Calu3 (cell line): ENCODE results near the gene HIRIP3. TPM values are rescaled to one million over a fixed set of nuclear protein-coding genes. Genes with fewer than 3 reads are reported as not detected.

Experiments used
- BruUV-seq: library from RNA; stranded (reverse); fragments of 400-500 nt; replicated peaks from 2 replicates; lab custom pipeline; 2021; lab: Mats Ljungman, UMichigan
- CTCF ChIA-PET: fragments of 300-600 bp; sonication (Branson Sonifier 250); formaldehyde crosslinking; loops from one replicate; lab custom pipeline; 2022; ENCODE audit warnings: antibody characterized with exemption; lab: Charles Lee
- DNase-seq: peaks from one replicate; pipeline ENCODE4 v3.0.0; 2022
- H3K27ac Mint-ChIP-seq: one replicate; pipeline ENCODE4 v1.8.0; 2022; ENCODE audit warnings: mixed read lengths; ENCODE audit not compliant: unreplicated experiment
- H3K27me3 Mint-ChIP-seq: one replicate; pipeline ENCODE4 v1.8.0; 2022; ENCODE audit warnings: mixed read lengths; ENCODE audit not compliant: unreplicated experiment
- H3K36me3 Mint-ChIP-seq: one replicate; pipeline ENCODE4 v1.8.0; 2022; ENCODE audit warnings: mild to moderate bottlenecking, moderate library complexity, mixed read lengths; ENCODE audit not compliant: insufficient read depth, unreplicated experiment
- H3K4me1 Mint-ChIP-seq: one replicate; pipeline ENCODE4 v1.8.0; 2022; ENCODE audit warnings: mild to moderate bottlenecking, low read depth, mixed read lengths; ENCODE audit not compliant: unreplicated experiment
- H3K4me3 Mint-ChIP-seq: one replicate; pipeline ENCODE4 v1.8.0; 2022; ENCODE audit warnings: mild to moderate bottlenecking, low read depth, moderate library complexity, mixed read lengths; ENCODE audit not compliant: unreplicated experiment
- H3K9me3 Mint-ChIP-seq: one replicate; pipeline ENCODE4 v1.8.0; 2022; ENCODE audit warnings: low read depth, mixed read lengths; ENCODE audit not compliant: unreplicated experiment
- intact Hi-C: fragments of 100-400 bp; cut with micrococcal nuclease; formaldehyde crosslinking; loops from one replicate; pipeline ENCODE4 v1.10.0; 2022; ENCODE audit not compliant: unreplicated experiment
- total RNA-seq: library from RNA; stranded (reverse); gene quantifications from 2 replicates; pipeline ENCODE4 v1.2.3, GENCODE V29; 2022
- TF ChIP-seq, protein P1 (sequence below): fragments of 200-600 bp; IDR thresholded peaks from one replicate; pipeline ENCODE4 v1.8.0; 2022; ENCODE audit warnings: antibody characterized with exemption; ENCODE audit not compliant: unreplicated experiment

Gene HIRIP3
- total RNA-seq, 1 experiment from 2014 or later, result 28.5 TPM

DNA sequence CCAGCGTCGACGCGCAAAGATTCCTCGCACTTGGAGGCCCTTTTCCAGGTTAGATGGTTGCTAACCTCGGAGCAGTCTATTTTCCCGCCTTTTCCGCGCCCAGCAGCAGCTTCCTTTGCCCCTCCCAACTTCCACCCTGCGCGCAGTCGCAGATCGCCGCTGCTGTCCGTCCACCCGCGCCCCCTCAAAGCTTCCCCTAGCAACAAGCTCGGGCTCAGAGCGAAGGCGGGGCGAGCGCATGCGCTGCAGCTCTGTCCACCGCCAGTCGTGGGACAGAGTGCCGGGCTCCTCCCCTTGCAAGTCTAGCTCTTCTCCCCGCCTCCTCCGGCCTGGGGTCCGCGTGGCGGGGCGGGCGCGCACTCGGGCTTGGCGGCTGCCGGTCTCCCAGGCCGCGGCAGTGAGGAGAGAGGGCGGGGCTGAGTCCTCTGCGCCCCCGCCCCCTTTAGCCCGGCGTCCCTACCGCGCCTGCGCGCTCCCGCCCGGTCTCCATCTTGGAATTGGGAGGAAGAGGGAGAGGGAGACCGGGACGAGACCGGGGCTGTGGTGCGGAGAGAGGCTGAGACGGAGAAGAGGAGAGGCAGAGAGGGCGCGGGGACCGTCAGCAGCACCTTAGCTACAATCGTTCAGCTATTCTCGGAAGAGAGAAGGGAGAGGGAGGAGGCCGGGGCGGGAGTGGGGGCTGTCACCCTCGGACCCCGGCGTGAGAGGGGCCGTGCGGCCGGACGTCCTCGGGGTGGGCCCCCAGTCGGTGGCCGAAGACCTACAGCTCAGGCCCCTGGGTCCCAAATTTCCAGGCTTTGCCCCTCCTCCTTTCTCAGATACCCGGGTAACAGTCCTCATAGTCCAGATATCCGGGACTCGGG, 21.8 kb downstream of the HIRIP3 start, which contains the start of gene TAOK2:
Gene TAOK2, plus strand, starts transcription at position 485 of the 863 bp plus-strand sequence. CDS start 3,905 bp downstream, outside the sequence.
- Mint-ChIP-seq H3K4me3 (peak within 1 kb of the TSS; percentile 85), H3K27ac (peak within 1 kb of the TSS; percentile 89), H3K27me3 (no peaks in the 10 kb centered on the region), H3K36me3 (peaks cover 63% of the 10 kb centered on the region), H3K9me3 (no peaks in the 10 kb centered on the region), H3K4me1 (peaks cover 26% of the 10 kb centered on the region)
- peak; percentile 99 for DNase-seq
- CTCF ChIA-PET, result interaction anchor here (0.6 to 1.8 kb wide), 9 partner anchors 12 to 157 kb away, joined by 3 to 17 read pairs (median 4); partner anchors contain the start of genes ASPHD1, SEZ6L2 and TMEM219
- no TSS peak for BruUV-seq
- intact Hi-C loops, result loop anchor here (10.0 kb wide), 1 partner anchor 49 kb away; the partner anchor contains the start of gene KCTD13
- TF ChIP-seq, protein P1, sequence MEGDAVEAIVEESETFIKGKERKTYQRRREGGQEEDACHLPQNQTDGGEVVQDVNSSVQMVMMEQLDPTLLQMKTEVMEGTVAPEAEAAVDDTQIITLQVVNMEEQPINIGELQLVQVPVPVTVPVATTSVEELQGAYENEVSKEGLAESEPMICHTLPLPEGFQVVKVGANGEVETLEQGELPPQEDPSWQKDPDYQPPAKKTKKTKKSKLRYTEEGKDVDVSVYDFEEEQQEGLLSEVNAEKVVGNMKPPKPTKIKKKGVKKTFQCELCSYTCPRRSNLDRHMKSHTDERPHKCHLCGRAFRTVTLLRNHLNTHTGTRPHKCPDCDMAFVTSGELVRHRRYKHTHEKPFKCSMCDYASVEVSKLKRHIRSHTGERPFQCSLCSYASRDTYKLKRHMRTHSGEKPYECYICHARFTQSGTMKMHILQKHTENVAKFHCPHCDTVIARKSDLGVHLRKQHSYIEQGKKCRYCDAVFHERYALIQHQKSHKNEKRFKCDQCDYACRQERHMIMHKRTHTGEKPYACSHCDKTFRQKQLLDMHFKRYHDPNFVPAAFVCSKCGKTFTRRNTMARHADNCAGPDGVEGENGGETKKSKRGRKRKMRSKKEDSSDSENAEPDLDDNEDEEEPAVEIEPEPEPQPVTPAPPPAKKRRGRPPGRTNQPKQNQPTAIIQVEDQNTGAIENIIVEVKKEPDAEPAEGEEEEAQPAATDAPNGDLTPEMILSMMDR, result no peak

DNA sequence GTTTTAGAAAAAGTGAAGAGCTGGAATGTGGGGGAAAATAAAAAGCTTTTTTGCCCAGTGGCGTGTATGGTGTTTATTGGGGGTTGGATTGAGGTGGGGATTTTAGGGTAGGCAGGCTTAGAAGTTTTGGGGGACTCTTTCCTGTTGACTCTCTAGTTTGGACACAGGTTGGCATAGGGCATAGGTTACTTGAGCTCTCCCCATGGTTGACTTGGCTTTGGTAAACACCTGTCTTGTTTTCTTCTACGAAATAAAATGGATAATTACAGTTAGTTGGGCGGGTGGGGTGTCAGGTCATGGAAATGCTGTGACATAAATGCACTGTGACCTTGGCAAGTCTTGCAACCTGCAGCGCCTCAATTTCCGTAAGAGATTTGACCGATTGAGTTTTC, 22.4 kb downstream of the HIRIP3 start:
- Mint-ChIP-seq H3K9me3 (no peaks in the 10 kb centered on the region), H3K36me3 (peaks cover 66% of the 10 kb centered on the region), H3K27ac (peak overlapping the region; percentile 89), H3K4me1 (peaks cover 26% of the 10 kb centered on the region), H3K27me3 (no peaks in the 10 kb centered on the region), H3K4me3 (peak overlapping the region; percentile 85)
- DNase-seq, result no peak
- no TSS peak for BruUV-seq
- TF ChIP-seq, protein P1, result no peak
- intact Hi-C loops, result loop anchor here (10.0 kb wide), 1 partner anchor 48 kb away; the partner anchor contains the start of gene KCTD13
- CTCF ChIA-PET, result interaction anchor here (0.6 to 1.8 kb wide), 9 partner anchors 11 to 156 kb away, joined by 3 to 17 read pairs (median 4); partner anchors contain the start of genes ASPHD1, SEZ6L2 and TMEM219

DNA sequence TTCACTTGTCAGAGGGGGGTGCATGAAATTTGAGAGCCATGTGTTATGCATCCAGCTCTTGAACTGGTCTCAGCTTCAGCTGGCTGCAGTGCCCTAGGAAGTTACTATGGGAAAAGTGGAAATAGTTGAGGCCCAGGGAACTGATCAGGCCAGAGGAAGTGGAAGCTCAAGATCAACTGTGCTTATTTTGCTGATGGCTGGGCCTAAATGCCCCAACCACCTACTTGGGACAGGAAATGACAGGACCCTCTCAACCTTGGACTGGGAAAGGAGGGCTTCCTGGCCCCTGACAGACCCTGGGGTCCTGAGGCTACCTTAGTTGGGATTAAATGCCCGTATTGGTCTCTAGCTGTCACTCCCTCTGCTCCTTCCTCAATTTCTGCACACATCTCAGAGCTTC, 22.9 kb downstream of the HIRIP3 start:
- intact Hi-C loops, result loop anchor here (10.0 kb wide), 1 partner anchor 48 kb away; the partner anchor contains the start of gene KCTD13
- CTCF ChIA-PET, result interaction anchor here (0.8 to 1.8 kb wide), 3 partner anchors 11 to 28 kb away, joined by 3 to 17 read pairs (median 15); partner anchors contain the start of gene TMEM219
- BruUV-seq, result no TSS peak
- H3K4me1 Mint-ChIP-seq, result peaks cover 26% of the 10 kb centered on the region
- no peak overlapping the region for H3K4me3 Mint-ChIP-seq
- peak overlapping the region; percentile 89 for H3K27ac Mint-ChIP-seq
- H3K27me3 Mint-ChIP-seq, result no peaks in the 10 kb centered on the region
- DNase-seq, result no peak
- TF ChIP-seq, protein P1, result no peak
- peaks cover 67% of the 10 kb centered on the region for H3K36me3 Mint-ChIP-seq
- no peaks in the 10 kb centered on the region for H3K9me3 Mint-ChIP-seq

DNA sequence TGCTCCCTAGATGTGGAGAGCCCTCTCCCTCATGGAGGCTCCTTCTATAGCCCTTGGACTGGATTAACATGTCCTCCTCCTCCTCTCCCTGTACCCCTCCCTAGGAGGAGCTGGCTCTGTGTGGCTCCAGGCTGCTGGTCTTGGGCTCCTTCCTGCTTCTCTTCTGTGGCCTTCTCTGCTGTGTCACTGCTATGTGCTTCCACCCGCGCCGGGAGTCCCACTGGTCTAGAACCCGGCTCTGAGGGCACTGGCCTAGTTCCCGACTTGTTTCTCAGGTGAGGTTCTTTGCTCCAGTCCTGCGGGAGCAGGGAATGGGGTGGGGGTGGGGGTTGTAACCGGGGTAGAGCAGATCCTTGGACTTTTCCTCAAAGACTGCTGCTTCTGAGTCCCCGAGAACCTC, 24.1 kb downstream of the HIRIP3 start:
- no peak overlapping the region for H3K4me3 Mint-ChIP-seq
- H3K36me3 Mint-ChIP-seq, result peaks cover 62% of the 10 kb centered on the region
- intact Hi-C loops, result loop anchor here (10.0 kb wide), 1 partner anchor 47 kb away; the partner anchor contains the start of gene KCTD13
- no peaks in the 10 kb centered on the region for H3K27me3 Mint-ChIP-seq
- TF ChIP-seq, protein P1, result no peak
- DNase-seq, result no peak
- H3K9me3 Mint-ChIP-seq, result no peaks in the 10 kb centered on the region
- BruUV-seq, result no TSS peak
- H3K27ac Mint-ChIP-seq, result no peak overlapping the region
- peaks cover 19% of the 10 kb centered on the region for H3K4me1 Mint-ChIP-seq
- CTCF ChIA-PET, result no interaction called here
